Suprapubic skin (tissue), 3 donors: Measurements from ENCODE around the gene CNTN6.

ENCODE experiments used
- CTCF ChIP-seq, 2 donors: fragments of 200-600 bp in 1 of 2; fragments of 450-650 bp in 1 of 2; sonication (generic) in 1 of 2; IDR thresholded peaks; one replicate each; pipeline ENCODE4 v1.5.1; 2016 to 2019; ENCODE audit warnings: antibody characterized with exemption in 2 of 2, mild to moderate bottlenecking in 1 of 2, moderate library complexity in 1 of 2
- EP300 ChIP-seq: sonication (generic); formaldehyde crosslinking; IDR thresholded peaks from one replicate; pipeline ENCODE4 v1.6.1; 2017; ENCODE audit warnings: antibody characterized with exemption

GRCh38 chr3:1228289-1228688 lies 135.5 kb downstream of the CNTN6 start:
- TF ChIP-seq CTCF (IDR thresholded peaks at IDR 0.05) (no peak), EP300 (no peak)
